Caco-2 (cell line): Measurements from ENCODE around the gene ANKRD50. TPM values are rescaled to one million over a fixed set of nuclear protein-coding genes. Genes with fewer than 3 reads are reported as not detected.
A peak's percentile ranks its signal among the peaks of the same experiment; 100 is the strongest.

Source experiments
- BruUV-seq: library from RNA; stranded (reverse); fragments of 400-500 nt; replicated peaks from 2 replicates; lab custom pipeline; 2021; lab: Mats Ljungman, UMichigan
- CTCF ChIA-PET: fragments of 300-600 bp; sonication (Branson Sonifier 250); formaldehyde crosslinking; loops from one replicate; lab custom pipeline; 2022; ENCODE audit warnings: antibody characterized with exemption; lab: Charles Lee
- POLR2A ChIA-PET: fragments of 300-600 bp; sonication (Branson Sonifier 250); formaldehyde crosslinking; loops from one replicate; lab custom pipeline; 2022; ENCODE audit warnings: antibody characterized with exemption; lab: Charles Lee
- DNase-seq, 2 experiments: peaks; one replicate each; pipeline versions ENCODE4 v3.0.0 to v3.0.0-alpha.2; 2020 to 2022
- H3K27me3 ChIP-seq: replicated peaks from 2 replicates; pipeline ENCODE4 v1.6.0; 2011; ENCODE audit warnings: low read length; ENCODE audit not compliant: control insufficient read depth, insufficient read depth
- H3K36me3 ChIP-seq: 2 replicates; pipeline ENCODE4 v1.5.1; 2011; ENCODE audit warnings: low read length; ENCODE audit not compliant: control insufficient read depth, insufficient read depth
- H3K4me1 ChIP-seq: fragments of 250-450 bp; sonication (Bioruptor Pico); 2 replicates; pipeline ENCODE4 v1.5.1; 2020; ENCODE audit warnings: mild to moderate bottlenecking
- H3K4me3 ChIP-seq: 2 replicates; pipeline ENCODE4 v1.5.1; 2011; ENCODE audit warnings: low read depth, mild to moderate bottlenecking, control low read depth, low read length
- H3K9me3 ChIP-seq: fragments of 250-450 bp; sonication (Bioruptor Pico); 2 replicates; pipeline ENCODE4 v1.5.1; 2020; ENCODE audit warnings: mild to moderate bottlenecking, moderate library complexity
- H3K27ac Mint-ChIP-seq: one replicate; pipeline ENCODE4 v1.8.0; 2022; ENCODE audit warnings: mixed read lengths; ENCODE audit not compliant: unreplicated experiment
- H3K27me3 Mint-ChIP-seq: one replicate; pipeline ENCODE4 v1.8.0; 2022; ENCODE audit warnings: mixed read lengths; ENCODE audit not compliant: insufficient read depth, unreplicated experiment
- H3K36me3 Mint-ChIP-seq: one replicate; pipeline ENCODE4 v1.8.0; 2022; ENCODE audit warnings: mild to moderate bottlenecking, mixed read lengths; ENCODE audit not compliant: insufficient read depth, unreplicated experiment
- H3K4me1 Mint-ChIP-seq: one replicate; pipeline ENCODE4 v1.8.0; 2022; ENCODE audit warnings: low read depth, mixed read lengths; ENCODE audit not compliant: unreplicated experiment
- H3K4me3 Mint-ChIP-seq: one replicate; pipeline ENCODE4 v1.8.0; 2022; ENCODE audit warnings: mild to moderate bottlenecking, moderate library complexity, mixed read lengths; ENCODE audit not compliant: unreplicated experiment
- H3K9me3 Mint-ChIP-seq: one replicate; pipeline ENCODE4 v1.8.0; 2022; ENCODE audit warnings: mixed read lengths; ENCODE audit not compliant: unreplicated experiment
- intact Hi-C: fragments of 100-400 bp; cut with micrococcal nuclease; formaldehyde crosslinking; loops from one replicate; pipeline ENCODE4 v1.10.0; 2022; ENCODE audit not compliant: unreplicated experiment
- total RNA-seq: library from RNA; stranded (reverse); gene quantifications from 2 replicates; pipeline ENCODE4 v1.2.3, GENCODE V29; 2022
- TF ChIP-seq, protein P1 (sequence below), 2 experiments: fragments of 200-600 bp in 1 of 2; IDR thresholded peaks; 1 replicate in 1 of 2; 2 replicates in 1 of 2; pipeline versions ENCODE4 v1.5.1 to v1.8.0; 2011 to 2022; ENCODE audit warnings: antibody characterized with exemption in 1 of 2, control low read depth in 1 of 2, inconsistent platforms in 1 of 2, low read depth in 1 of 2, low read length in 1 of 2, mild to moderate bottlenecking in 1 of 2, moderate library complexity in 1 of 2; ENCODE audit not compliant: insufficient read depth in 1 of 2, severe bottlenecking in 1 of 2, unreplicated experiment in 1 of 2

Gene ANKRD50
- total RNA-seq, 1 experiment from 2014 or later: 7.0 TPM

DNA sequence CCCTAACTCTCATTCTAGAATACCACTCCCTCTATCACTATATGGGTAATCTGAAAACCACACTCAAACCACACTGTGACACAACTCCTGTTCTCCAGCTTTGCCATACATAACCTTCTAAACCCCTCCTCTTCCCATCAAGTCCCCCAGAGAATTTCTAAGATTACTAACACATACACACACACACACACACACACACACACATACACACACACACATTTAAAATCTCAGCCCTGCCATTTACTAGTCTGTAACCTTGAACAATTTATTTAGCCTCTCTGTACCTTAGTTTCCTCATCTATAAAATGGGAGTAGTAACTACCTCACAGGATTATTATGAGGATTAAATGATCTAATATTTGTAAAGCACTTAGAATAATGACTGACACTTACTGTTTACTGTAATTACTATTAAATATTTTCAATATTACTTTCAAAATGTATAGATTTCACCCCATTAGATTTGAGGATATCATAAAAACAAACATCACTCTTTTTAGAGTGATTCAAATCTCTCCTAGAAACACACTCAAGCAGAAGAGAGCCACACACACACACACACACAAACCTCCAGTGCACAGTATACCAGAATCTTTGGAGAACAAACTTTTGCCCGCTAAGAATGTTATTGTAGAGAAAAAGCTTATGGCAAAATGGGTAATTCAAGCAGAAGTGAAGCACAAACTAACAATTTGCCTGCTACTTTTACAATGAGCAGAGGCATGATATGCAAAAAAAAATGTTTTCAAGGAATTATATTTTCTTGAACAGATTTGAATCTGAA, 3.8 kb downstream of the ANKRD50 start:
- peaks cover 4% of the 10 kb centered on the region for H3K4me1 Mint-ChIP-seq
- no peak overlapping the region for H3K4me3 Mint-ChIP-seq
- no peak for DNase-seq
- H3K4me3 ChIP-seq: no peak overlapping the region
- TF ChIP-seq, protein P1, sequence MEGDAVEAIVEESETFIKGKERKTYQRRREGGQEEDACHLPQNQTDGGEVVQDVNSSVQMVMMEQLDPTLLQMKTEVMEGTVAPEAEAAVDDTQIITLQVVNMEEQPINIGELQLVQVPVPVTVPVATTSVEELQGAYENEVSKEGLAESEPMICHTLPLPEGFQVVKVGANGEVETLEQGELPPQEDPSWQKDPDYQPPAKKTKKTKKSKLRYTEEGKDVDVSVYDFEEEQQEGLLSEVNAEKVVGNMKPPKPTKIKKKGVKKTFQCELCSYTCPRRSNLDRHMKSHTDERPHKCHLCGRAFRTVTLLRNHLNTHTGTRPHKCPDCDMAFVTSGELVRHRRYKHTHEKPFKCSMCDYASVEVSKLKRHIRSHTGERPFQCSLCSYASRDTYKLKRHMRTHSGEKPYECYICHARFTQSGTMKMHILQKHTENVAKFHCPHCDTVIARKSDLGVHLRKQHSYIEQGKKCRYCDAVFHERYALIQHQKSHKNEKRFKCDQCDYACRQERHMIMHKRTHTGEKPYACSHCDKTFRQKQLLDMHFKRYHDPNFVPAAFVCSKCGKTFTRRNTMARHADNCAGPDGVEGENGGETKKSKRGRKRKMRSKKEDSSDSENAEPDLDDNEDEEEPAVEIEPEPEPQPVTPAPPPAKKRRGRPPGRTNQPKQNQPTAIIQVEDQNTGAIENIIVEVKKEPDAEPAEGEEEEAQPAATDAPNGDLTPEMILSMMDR (IDR thresholded peaks at IDR 0.05; ENCODE audit: insufficient read depth in 1 of 2, low read depth in 1 of 2, low read length in 1 of 2, severe bottlenecking in 1 of 2, unreplicated experiment in 1 of 2): no peak
- no peaks in the 10 kb centered on the region for H3K9me3 Mint-ChIP-seq
- H3K9me3 ChIP-seq: no peaks in the 10 kb centered on the region
- ChIA-PET POLR2A (no interaction called here), CTCF (no interaction called here)
- BruUV-seq: no TSS peak
- peaks cover 19% of the 10 kb centered on the region for H3K4me1 ChIP-seq
- peak overlapping the region; percentile 2 for H3K27ac Mint-ChIP-seq
- peaks cover 7% of the 10 kb centered on the region for H3K36me3 Mint-ChIP-seq
- intact Hi-C loops: no loop called here
- H3K27me3 Mint-ChIP-seq: no peaks in the 10 kb centered on the region
- H3K36me3 ChIP-seq: no peaks in the 10 kb centered on the region
- no peaks in the 10 kb centered on the region for H3K27me3 ChIP-seq

DNA sequence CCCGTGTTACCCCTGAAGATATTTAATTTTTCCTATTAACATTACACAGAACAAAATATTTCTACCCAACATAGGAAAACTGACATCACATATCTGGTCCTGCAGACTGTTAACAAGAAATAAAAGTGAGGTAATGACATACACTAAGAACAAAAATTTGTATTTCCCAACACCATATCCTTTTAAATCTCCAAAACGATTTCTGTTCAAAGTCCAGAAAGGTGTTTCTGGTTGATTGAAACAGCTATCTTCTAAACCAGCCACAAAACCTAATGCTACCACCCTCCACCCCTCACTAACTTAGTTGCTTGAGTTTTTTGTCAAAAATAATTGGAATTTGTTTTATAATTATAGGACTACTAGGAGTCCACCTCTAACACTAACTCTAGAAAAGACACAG, 7.1 kb downstream of the ANKRD50 start:
- ChIA-PET POLR2A (no interaction called here), CTCF (no interaction called here)
- Mint-ChIP-seq H3K4me1 (peaks cover 14% of the 10 kb centered on the region), H3K27ac (no peak overlapping the region), H3K27me3 (no peaks in the 10 kb centered on the region), H3K36me3 (peaks cover 5% of the 10 kb centered on the region), H3K4me3 (no peak overlapping the region), H3K9me3 (no peaks in the 10 kb centered on the region)
- TF ChIP-seq, protein P1 (IDR thresholded peaks at IDR 0.05; ENCODE audit: insufficient read depth in 1 of 2, low read depth in 1 of 2, low read length in 1 of 2, severe bottlenecking in 1 of 2, unreplicated experiment in 1 of 2): no peak
- no peak for DNase-seq
- Histone ChIP-seq H3K4me3 (no peak overlapping the region), H3K36me3 (no peaks in the 10 kb centered on the region), H3K27me3 (no peaks in the 10 kb centered on the region), H3K9me3 (no peaks in the 10 kb centered on the region), H3K4me1 (peaks cover 10% of the 10 kb centered on the region; the same call in 1 of the 2 replicates)
- BruUV-seq: no TSS peak
- intact Hi-C loops: no loop called here

DNA sequence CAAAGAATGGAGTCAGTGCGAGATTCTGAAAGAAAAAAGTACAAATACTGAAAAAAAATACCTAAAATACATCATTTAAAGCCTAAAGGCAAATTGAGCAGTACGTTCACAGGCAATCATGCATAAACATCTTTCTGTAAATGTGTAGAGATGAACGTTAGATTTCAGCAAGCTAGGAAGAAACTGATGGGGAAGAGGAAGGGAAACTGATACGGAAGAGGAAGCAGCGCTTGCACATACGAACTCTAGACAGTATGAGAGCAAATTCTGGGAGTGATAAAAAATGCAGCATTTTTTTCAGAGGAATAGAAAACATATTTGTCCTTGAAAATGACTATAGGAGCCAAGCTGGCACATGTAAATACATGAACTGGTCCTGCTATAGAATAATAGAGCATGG, 9.4 kb downstream of the ANKRD50 start:
- no peaks in the 10 kb centered on the region for H3K9me3 ChIP-seq
- H3K4me1 Mint-ChIP-seq: peaks cover 14% of the 10 kb centered on the region
- BruUV-seq: no TSS peak
- no peaks in the 10 kb centered on the region for H3K27me3 Mint-ChIP-seq
- H3K4me1 ChIP-seq: 0 out of 2 replicates have a peak, but pooled peaks cover 10% of the 10 kb centered on the region
- TF ChIP-seq, protein P1 (IDR thresholded peaks at IDR 0.05; ENCODE audit: insufficient read depth in 1 of 2, low read depth in 1 of 2, low read length in 1 of 2, severe bottlenecking in 1 of 2, unreplicated experiment in 1 of 2): no peak
- intact Hi-C loops: no loop called here
- no peaks in the 10 kb centered on the region for H3K27me3 ChIP-seq
- no peak overlapping the region for H3K4me3 ChIP-seq
- POLR2A ChIA-PET: no interaction called here
- H3K36me3 ChIP-seq: no peaks in the 10 kb centered on the region
- DNase-seq: no peak
- CTCF ChIA-PET: no interaction called here
- peaks cover 5% of the 10 kb centered on the region for H3K36me3 Mint-ChIP-seq
- peaks cover 2% of the 10 kb centered on the region for H3K9me3 Mint-ChIP-seq
- H3K27ac Mint-ChIP-seq: no peak overlapping the region
- H3K4me3 Mint-ChIP-seq: no peak overlapping the region
